SU-DHL-6 (cell line): ENCODE data around the gene C12orf56.

Experiments used
- H2AFZ ChIP-seq: fragments of 200-600 bp; sonication (generic); 2 replicates; pipeline ENCODE4 v1.6.1; 2014; ENCODE audit warnings: low read depth, mild to moderate bottlenecking, moderate library complexity, mixed read lengths, antibody characterized with exemption, low read length; ENCODE audit not compliant: severe bottlenecking
- H3F3A ChIP-seq: fragments of 200-600 bp; shearing (Covaris generic); 2 replicates; pipeline ENCODE4 v1.6.0; 2016; ENCODE audit warnings: antibody characterized with exemption, mild to moderate bottlenecking; ENCODE audit not compliant: insufficient read depth
- H3K27ac ChIP-seq: fragments of 200-600 bp; sonication (generic); 2 replicates; pipeline ENCODE4 v1.5.1; 2016; ENCODE audit warnings: low read depth, mild to moderate bottlenecking, low read length, moderate library complexity, mixed read lengths
- H3K27me3 ChIP-seq: fragments of 200-600 bp; sonication (generic), shearing (Covaris generic); 2 replicates; pipeline ENCODE4 v1.6.0; 2014; ENCODE audit warnings: mild to moderate bottlenecking, low read length
- H3K36me3 ChIP-seq: fragments of 200-600 bp; sonication (generic); 2 replicates; pipeline ENCODE4 v1.6.1; 2014; ENCODE audit warnings: mild to moderate bottlenecking, low read length, mixed read lengths
- H3K4me2 ChIP-seq: fragments of 300-600, 200-600 bp; shearing (Covaris generic), sonication (generic); 2 replicates; pipeline ENCODE4 v1.6.0; 2014; ENCODE audit warnings: low read length, low read depth, mild to moderate bottlenecking; ENCODE audit not compliant: poor library complexity, severe bottlenecking
- H3K4me3 ChIP-seq: fragments of 200-600 bp; sonication (generic); 2 replicates; pipeline ENCODE4 v1.5.1; 2014; ENCODE audit warnings: antibody characterized with exemption, low read length, mild to moderate bottlenecking, mixed read lengths; ENCODE audit not compliant: insufficient read depth, poor library complexity, severe bottlenecking
- H3K79me2 ChIP-seq: fragments of 200-600 bp; sonication (generic); 2 replicates; pipeline ENCODE4 v1.6.1; 2014; ENCODE audit warnings: mild to moderate bottlenecking, low read length, moderate library complexity; ENCODE audit not compliant: insufficient read depth
- H3K9ac ChIP-seq: fragments of 200-600 bp; sonication (generic); 2 replicates; pipeline ENCODE4 v1.7.0; 2014; ENCODE audit warnings: mild to moderate bottlenecking, low read length
- H3K9me2 ChIP-seq: fragments of 200-600 bp; sonication (generic); replicated peaks from 2 replicates; pipeline ENCODE4 v1.6.1; 2014; ENCODE audit warnings: low read length; ENCODE audit not compliant: insufficient read depth
- H3K9me3 ChIP-seq: fragments of 200-600 bp; sonication (generic); 2 replicates; pipeline ENCODE4 v1.6.1; 2014; ENCODE audit warnings: low read length, mixed read lengths; ENCODE audit not compliant: insufficient read depth
- H4K20me1 ChIP-seq: fragments of 200-600 bp; sonication (generic); 2 replicates; pipeline ENCODE4 v1.6.1; 2014; ENCODE audit warnings: low read depth, mild to moderate bottlenecking, antibody characterized with exemption, low read length, moderate library complexity, mixed read lengths
- CTCF ChIP-seq: fragments of 200-600 bp; sonication (generic); IDR thresholded peaks from one replicate; pipeline ENCODE4 v1.5.1; 2017; ENCODE audit warnings: antibody characterized with exemption, mild to moderate bottlenecking, low read length, moderate library complexity; ENCODE audit not compliant: insufficient read depth, poor library complexity, severe bottlenecking
- EZH2phosphoT487 ChIP-seq: fragments of 200-600 bp; sonication (generic), shearing (Covaris generic); conservative IDR thresholded peaks from 2 replicates; pipeline ENCODE4 v1.6.1; 2018; ENCODE audit warnings: mild to moderate bottlenecking, antibody characterized with exemption, low read length, moderate library complexity, mixed read lengths

Gene C12orf56

DNA sequence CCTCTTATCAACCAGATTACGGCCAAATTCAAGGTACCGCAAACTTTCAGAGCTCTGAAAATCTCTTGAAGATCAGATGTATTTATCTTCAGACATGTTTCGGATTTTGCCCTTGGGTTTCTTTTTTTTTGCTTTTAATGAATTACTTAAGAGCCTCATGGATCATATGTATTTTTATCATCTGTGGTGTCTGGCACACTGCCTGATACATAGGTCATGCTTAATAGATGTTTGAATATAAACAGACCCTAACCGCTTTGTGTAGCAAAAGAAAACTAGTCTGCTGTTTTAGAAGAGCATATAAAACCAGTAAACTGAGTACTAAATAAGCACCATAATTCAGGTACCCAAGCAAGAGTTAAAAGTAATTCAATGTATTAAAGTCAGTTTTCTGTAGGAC, 41.2 kb upstream of the C12orf56 start:
- Histone ChIP-seq H3K4me3 (no peak overlapping the region), H3F3A (no peaks in the 10 kb centered on the region), H3K27ac (no peak overlapping the region), H3K9ac (no peak overlapping the region), H3K4me2 (no peak overlapping the region), H3K9me3 (no peaks in the 10 kb centered on the region), H4K20me1 (no peaks in the 10 kb centered on the region), H3K36me3 (peaks cover 63% of the 10 kb centered on the region), H2AFZ (no peak overlapping the region), H3K79me2 (no peaks in the 10 kb centered on the region), H3K27me3 (no peaks in the 10 kb centered on the region), H3K9me2 (no peaks in the 10 kb centered on the region)
- TF ChIP-seq EZH2phosphoT487 (no peak), CTCF (no peak)

DNA sequence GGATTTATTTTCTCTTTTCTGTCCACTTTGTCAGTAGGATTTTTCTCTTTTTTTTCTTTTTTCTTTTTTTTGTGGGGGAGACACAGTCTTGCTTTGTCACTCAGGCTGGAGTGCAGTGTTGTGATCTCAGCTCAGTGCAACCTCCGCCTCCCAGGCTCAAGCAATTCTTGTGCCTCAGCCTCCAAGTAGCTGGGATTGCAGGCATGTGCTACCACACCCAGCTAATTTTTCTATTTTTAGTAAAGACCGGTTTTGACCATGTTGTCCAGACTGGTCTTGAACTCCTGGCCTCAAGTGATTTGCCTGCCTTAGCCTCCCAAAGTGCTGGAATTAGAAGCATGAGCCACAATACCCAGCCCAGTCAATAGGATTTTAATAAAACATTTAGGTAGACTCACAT, 40.3 kb upstream of the C12orf56 start:
- TF ChIP-seq EZH2phosphoT487 (no peak), CTCF (no peak)
- H4K20me1 ChIP-seq = no peaks in the 10 kb centered on the region
- peaks cover 67% of the 10 kb centered on the region for H3K36me3 ChIP-seq

GRCh38 chr12:64428956-64429355, 38.4 kb upstream of the C12orf56 start:
- Histone ChIP-seq H2AFZ (no peak overlapping the region), H3K9me3 (no peaks in the 10 kb centered on the region), H3K36me3 (peaks cover 71% of the 10 kb centered on the region), H3K27me3 (no peaks in the 10 kb centered on the region), H3F3A (no peaks in the 10 kb centered on the region), H4K20me1 (no peaks in the 10 kb centered on the region), H3K27ac (no peak overlapping the region), H3K9ac (no peak overlapping the region), H3K4me2 (no peak overlapping the region), H3K79me2 (no peaks in the 10 kb centered on the region), H3K9me2 (no peaks in the 10 kb centered on the region), H3K4me3 (no peak overlapping the region)
- TF ChIP-seq EZH2phosphoT487 = no peak
- TF ChIP-seq CTCF = no peak

More for the DNA sequence above, 40.3 kb upstream of the C12orf56 start:
- no peaks in the 10 kb centered on the region for H3F3A ChIP-seq
- no peak overlapping the region for H3K27ac ChIP-seq
- H3K9me3 ChIP-seq = no peaks in the 10 kb centered on the region
- no peaks in the 10 kb centered on the region for H3K79me2 ChIP-seq
- no peaks in the 10 kb centered on the region for H3K9me2 ChIP-seq
- no peak overlapping the region for H3K4me2 ChIP-seq
- no peak overlapping the region for H2AFZ ChIP-seq
- H3K4me3 ChIP-seq = no peak overlapping the region
- no peaks in the 10 kb centered on the region for H3K27me3 ChIP-seq
- no peak overlapping the region for H3K9ac ChIP-seq
